GM18867 (cell line): ENCODE data around the gene CDRT15L2.
"Not testable (repeated sequence)": the region's sequence is repeated elsewhere in the genome, so short reads cannot be mapped to it uniquely, and the experiment has no call there.

Source experiments
- ATAC-seq: cut with Tn5 transposase; IDR thresholded peaks from one replicate; pipeline ENCODE4 v1.9.1; 2021; ENCODE audit warnings: mild to moderate bottlenecking, moderate library complexity; ENCODE audit not compliant: unreplicated experiment

CDRT15L2 gene

DNA sequence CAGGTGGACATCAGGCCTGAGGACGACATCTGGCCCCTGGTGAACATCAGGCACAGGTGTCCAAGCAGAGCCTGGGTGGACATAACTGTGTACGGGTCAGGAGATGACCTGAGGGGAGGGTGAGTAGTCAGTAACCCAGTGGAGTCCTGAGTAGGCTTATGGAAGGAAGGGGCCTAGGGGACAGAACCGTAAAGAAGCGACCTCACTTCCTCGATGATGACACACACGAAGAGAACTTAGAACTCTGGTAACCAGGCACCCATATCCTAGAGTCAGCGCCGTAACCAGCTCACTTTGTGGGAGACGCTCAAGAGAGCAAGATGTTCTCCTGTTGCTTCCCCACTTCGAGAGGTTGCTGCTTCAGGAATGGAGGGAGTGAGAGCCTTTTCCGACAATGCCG, at the start of gene CDRT15L2:
Gene CDRT15L2 (plus strand): TSS at position 301 of the 400 bp plus-strand sequence. CDS start 20 bp downstream, at position 321.
- not testable (repeated sequence) for ATAC-seq

DNA sequence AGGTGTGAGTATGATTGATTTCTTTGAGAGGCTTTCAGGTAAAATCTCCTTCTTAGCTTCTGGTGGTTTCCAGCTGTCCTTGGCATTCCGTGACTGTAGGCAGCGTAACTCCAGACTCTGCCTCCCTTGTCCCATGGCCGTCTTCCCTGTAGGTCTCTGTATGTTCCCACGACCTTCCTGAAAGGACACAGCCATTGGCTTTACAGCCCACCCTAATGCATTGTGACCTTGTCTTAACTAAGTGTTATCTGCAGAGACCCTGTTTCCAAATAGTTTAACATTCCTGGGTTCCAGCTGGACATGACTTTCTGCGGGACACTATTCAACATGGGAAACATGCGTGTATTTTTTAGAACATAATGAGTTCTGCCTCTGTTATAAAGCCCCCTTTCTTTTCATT, 49.4 kb upstream of the CDRT15L2 start:
- ATAC-seq: not testable (repeated sequence)

DNA sequence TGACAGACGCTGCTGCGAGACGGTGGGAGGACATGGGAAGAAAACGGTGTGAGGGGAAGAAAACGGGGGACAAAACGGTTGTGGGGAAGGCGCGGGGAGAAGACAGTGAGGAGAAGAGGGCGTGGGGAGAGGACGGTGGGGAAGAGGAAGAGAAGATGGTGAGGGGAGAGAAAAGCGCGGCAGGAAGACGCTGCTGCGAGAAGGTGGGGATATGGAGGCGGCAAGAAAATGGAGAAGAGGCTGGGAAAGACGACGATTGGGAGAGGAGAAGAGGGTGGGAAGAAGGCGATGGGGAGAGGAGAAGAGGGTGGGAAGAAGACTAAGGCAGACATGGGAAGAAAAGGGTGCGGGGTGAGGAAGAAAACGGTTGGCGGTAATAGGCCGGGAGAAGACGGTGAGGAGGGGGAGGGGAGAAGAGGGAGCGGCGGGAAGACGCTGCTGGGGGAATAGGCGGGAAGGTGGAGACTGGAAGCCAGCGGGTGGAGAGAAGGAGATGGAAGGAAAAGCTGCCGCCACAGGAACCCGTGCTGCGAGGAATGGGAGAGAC, 46.9 kb upstream of the CDRT15L2 start:
- ATAC-seq: not testable (repeated sequence)

DNA sequence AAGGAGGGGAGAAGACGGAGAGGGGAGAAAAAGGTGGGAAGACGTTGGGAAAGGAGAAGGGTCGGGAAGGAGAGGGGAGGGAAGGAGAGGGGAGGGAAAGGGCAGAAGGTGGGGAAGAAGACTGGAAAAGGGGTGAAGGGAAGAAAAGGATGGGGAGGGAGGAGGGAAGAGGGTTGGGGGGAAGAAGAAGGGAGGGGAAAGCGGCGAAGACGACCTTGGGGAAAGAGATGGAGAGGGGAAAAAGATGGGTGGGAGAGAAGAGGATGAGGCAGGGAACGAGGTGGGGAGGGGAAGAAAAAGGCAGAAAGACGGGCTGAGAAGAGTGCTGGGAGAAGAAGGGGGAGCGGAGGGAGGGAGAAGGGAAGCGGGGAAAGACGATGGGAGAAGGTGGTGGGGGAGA, 46.3 kb upstream of the CDRT15L2 start:
- not testable (repeated sequence) for ATAC-seq

DNA sequence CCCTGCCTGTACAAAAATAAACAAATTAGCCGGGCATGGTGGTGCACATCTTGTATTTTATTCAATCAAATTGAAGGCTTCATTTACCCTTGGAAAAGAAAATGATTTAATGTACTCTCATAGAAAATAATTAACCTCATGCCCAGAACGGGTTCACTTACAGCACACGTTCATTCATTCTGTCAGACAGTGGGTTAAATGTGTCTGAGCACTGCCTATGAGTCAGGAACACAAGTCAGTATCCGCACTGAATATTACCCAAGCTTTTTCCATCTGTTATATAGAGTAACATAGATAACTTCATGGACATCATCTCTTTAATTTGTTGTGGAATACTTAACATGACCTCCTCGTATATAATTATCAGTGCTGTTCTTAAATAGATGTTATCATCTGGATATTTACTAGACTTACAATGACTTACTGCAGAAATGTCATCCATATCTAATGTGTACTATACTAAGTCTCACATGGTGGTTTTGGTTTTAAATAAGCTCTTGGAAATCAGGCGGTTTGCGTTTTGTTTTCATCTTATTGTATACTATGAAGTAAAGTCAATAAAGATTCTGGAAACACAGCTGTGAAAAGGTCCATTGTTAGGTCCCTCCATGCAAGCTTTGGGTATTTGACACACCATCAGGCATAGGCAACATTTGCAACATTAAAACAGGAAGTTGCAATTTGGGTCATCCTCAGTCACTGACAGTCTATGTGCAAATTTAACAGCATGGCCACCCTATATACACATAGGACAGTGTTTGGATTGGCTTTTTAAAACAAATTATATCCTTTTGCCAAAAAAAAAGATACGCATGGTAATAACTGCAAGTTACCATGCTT, 44.6 kb upstream of the CDRT15L2 start:
- ATAC-seq: not testable (repeated sequence)

DNA sequence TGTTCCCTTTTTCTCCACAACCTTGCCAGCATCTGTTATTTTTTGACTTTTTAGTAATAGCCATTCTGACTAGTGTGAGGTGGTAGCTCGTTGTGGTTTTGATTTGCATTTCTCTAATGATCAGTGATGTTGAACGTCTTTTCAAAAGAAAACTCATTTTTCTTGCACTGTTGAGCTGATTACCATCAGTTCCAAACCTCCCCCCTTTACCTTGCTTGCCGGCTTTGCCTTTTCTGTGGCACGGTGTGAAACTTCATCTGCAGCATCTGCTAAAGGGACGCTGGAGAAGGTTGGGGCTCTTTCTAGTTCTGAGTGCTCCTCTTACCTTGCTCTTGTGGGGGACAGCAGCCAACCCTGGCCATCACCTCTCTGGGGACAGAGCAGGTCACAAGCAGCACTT, 39.1 kb upstream of the CDRT15L2 start:
- ATAC-seq: peak; percentile 98

DNA sequence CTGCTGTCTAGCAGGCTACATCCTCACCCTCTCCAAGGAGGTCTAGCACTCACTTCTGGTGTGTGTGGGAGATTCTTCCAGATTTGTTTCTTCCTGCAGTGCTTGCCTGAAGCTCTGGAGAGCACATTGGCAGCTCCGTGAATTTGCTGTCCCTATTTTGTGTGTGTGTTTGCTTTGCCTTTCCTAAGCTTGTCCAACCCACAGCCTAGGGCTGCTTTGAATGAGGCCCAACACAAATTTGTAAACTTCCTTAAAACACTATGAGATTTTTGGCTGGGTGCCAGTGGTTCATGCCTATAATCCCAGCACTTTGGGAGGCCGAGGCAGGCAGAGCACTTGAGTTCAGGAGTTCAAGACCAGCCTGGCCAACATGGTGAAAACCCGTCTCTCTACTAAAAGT, 38.7 kb upstream of the CDRT15L2 start:
- peak; percentile 16 for ATAC-seq

DNA sequence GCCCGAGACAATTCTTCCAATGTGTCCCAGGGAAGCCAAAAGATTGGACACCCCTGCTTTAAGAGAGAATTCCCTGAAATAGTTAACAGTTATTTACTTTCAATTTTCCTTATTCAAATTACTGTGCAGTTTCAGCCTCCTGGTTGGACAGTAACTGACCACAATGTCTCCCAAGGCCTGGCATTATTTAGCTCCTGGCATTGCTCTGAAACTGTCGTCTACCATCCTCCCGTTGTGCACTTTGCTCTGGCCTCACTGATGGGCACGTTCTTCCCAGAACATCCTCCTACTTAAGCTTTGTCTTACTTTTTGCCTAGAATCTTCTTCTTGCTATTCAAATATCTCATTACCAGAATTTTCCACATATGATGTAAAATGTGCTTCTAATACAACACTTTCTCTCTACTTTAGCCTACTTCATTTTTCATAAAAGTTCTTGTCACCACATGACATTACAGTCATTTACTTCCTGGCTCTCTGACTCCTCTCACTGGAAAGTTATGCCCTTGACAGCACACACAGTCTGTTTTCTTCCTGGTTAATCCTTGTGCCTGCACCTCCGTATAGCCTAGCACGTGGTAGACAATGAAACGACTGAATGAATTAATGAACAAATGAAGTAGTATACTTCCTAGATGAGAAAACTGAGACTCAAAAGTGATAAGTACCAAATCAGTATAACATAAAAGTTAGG, 37.5 kb upstream of the CDRT15L2 start:
- ATAC-seq: not testable (repeated sequence)

DNA sequence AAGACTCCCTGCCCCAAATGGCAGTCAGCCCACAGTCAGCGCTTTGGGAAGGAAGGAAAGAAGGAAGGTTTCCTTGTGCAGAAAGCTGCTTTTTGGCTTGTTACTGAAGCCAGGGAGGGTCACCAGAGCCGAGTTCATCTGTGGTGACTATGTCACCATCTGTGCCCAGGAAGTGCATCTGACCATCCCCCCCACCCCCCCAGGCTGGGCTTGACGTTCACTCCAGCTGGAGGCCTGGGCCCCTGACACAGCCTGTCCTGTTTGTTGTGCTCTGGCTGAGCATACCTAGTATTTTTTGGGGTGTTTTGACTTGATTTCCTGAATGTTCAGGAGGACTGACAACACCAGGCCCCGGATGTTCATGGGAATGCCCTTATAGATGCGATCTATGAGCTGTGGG, 31.6 kb upstream of the CDRT15L2 start:
- not testable (repeated sequence) for ATAC-seq

DNA sequence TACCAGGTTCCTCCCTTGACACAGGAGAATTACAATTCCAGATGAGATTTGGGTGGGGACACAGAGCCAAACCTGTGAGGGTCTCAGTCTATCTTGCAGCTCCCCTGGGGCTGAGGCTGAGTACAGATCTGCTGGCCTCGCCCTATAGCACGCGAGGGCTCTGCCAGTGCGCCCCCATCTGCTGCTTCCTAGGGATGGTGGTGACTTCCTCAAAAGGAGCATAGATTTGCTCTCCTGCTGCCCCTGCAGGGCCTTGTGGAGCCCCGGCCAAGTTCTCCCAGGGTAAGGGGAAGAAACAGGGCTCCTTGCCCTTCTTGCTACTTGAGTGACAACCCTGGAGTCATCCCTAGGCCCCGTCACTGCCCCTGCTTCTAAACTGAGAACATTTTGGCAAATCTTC, 26.6 kb upstream of the CDRT15L2 start:
- ATAC-seq: not testable (repeated sequence)

DNA sequence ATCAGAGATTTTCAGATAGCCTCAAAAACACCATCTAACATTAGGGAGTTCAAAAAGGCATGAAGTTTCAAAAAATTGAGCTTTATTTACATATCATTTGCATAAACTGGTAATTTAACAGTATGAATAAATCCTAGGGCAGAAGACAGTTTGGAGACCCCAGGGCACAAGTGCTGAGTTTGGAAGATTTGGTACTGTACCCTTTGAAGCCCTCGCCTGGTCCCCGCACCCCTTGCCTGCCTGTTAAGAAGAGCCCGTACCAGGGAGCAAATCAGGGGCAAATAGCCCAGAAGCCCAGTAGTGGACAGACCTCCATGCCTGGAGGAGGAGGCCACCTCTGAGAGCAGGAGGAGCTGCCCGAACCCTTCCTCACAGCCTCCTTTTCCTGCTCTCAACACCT, 24.8 kb upstream of the CDRT15L2 start:
- not testable (repeated sequence) for ATAC-seq

DNA sequence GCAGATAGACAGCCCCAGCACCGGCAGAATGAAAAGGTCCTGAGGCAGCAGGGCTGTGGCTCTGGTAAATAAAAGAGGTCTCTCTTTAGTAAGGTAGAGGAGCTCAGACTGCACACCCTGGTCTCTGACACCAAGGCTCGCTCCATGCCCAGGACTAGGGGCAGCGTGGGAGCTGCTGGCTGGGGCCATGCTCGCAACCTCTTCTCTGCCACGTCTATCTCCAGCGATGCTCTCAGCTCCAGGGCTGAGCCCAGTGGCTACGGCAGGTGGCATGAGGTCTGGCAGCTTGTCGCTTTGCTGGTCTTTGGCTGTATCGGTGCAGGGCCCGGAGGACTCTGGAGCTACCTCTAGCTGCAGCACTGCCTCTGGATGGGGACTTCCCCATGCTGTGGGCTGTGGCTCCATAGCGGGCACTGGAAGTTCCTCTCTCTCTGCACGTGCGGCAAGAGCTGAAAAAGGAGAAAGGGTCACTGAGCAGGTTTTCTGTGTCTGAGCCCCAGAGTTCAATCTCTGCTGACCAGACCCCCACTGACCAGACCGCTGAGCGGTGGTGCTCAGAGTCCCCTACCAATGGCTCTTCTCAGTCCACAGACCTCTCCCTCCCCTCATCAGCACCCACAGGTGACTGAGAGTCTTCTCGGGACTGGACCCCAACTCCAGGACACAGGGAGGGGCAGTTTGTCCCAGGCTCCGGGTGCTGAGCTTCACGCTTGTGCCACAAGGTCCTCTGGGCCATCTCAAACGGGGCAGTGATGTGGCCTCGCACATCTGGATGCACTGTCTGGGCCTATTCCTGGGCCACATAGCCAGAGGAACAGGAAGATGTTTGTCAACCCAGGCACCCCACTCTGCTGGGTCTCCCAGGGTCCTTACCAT, 24.2 kb upstream of the CDRT15L2 start:
- ATAC-seq: not testable (repeated sequence)

DNA sequence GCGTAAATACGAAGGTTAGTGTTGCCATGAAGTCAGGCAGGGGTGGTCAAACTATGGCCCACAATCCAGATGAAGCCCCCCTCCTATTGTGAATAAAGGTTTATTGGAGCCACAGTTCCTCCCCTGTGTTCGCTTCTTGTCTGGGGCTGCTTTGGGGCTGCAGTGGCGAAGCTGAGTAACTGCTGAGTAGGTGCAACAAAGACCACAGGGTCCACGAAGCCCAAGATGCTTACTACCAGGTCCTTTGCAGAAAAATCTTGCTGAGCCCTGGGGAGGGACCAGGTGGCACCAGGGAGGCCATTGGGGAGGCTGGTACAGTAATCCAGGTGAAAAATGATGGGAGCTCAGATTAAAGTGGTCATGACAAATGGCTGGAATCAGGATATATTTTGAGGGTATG, 21.4 kb upstream of the CDRT15L2 start:
- ATAC-seq: not testable (repeated sequence)

DNA sequence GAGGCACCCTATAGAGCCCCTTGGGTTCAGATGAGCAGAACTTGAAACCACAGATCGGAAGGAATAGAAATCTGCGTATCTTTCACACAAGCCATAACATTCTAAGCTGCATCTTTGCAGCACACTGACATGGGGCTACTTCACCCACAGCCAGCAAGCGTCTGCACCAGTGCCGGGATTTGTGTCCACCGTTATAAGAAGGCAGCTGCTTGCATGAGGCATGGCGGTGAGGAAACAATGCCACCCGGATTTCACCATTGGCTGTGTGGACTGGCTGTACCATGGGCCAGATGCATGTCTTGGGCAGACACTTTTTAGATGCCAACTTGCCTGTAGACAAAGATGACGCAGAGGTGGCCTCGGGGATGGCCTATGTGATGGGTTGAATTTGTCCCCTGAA, 20.5 kb upstream of the CDRT15L2 start:
- ATAC-seq: not testable (repeated sequence)

DNA sequence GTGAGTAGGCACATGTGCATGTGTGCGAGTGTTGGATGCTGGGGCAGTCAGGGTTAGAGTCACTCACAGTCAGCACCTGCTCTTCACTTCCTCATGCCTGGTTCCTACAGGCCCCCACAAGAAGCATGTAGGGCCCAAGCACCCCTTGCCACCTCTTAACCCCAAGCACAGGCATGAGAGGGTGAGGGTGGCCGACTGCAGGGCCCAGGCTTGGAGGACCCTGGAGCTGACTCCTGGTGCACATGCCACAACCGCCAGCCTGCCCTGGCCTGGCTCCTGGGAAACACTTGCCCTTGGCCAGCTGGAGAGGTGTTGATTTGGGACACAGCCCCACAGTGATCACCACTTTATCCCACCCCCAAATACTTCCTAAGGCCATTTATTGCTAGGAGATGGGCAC, 16.9 kb upstream of the CDRT15L2 start:
- no peak for ATAC-seq

DNA sequence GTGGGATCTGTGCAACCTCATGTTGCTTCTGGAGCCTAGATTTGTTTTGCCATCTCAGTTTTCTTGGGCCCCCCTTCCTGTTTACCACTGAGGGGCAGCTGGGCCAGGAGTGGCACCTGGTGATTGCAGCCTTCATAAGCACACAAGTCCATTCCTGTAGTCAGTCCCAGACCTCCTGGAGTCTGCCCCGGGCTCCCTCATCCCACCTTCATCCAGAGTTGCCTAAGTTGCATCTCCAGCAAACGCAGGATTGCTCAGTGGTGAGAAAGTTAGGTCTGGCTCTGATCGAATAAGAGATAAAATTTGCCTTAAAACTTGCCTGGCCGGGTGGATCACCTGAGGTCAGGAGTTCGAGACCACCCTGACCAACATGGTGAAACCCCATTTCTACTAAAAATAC, 14.3 kb upstream of the CDRT15L2 start:
- ATAC-seq: not testable (repeated sequence)

DNA sequence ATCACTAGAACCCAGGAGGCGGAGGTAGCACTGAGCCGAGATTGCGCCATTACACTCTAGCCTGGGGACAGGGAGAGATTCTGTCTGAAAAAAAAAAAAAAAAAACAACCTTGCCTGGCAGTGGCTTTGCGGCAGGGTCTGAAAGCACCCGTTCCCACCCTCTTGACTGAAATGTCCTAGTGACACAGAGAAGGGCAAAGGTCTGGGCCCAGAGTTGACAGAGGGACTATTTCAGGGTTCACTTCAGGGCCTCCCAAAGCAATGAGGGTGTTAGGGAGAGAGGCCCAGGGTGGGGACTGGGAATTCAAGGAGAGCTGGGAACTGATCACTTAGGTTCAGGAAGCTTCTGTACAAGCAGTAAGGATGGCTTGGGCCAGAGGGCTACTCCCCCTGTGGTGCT, 13.8 kb upstream of the CDRT15L2 start:
- ATAC-seq: no peak

DNA sequence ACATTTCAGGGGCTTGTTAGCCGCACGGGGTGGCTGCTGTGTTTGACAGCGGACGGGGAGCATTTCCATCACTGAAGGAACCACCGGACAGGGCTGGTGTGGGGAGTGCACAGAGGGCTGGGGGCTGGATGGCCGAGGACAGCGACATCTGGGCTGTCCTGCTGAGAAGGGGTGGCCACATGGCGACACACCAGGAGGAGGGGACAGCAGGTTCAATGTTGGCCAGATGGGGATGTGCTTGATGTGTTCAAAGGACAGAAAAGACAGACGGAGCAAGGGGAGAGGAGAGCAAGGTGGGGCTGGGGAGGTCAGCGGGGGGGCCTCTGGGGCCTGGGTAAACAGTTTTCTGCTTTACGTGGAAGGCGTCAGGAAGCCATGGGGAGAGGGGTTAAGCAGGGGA, 12.8 kb upstream of the CDRT15L2 start:
- not testable (repeated sequence) for ATAC-seq

DNA sequence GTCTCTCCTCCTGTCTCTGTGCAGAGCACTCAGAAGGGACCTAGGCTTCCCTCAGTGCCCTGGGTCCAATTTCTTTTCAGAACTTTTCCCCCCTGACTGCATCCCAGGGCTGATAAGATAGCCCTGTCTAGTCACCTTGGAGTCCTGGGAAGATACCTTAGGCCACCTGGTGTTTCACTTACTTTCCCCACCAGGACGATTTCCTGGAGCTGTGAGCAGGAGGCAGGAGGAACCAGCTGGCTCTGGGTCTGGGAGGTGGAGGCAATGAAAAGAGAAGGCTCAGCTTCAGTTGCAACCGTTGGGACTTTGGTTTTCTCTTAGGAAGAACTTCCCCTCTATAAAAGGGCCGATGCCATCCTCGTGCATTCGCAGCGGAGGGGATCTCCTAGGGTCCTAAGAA, 12.1 kb upstream of the CDRT15L2 start:
- not testable (repeated sequence) for ATAC-seq

DNA sequence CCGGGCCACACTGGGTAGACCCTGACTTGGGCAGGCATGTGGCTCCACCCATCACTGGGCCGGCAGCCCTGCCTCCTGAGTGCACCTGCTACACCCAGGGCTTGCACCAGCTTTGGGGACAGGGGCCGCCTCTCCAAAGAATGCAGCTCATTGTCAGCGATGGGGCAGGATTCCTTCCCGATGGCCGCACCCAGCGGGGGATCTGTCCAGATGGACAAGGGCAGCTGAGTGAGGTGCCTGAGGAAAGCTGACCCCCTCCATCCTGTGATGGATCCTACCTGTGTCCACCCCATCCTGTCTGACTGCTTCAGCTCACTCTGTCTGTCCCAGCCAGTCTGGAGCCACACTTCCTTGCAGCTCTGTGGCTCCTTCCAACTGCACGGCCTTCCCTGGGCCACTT, 10.9 kb upstream of the CDRT15L2 start:
- not testable (repeated sequence) for ATAC-seq

DNA sequence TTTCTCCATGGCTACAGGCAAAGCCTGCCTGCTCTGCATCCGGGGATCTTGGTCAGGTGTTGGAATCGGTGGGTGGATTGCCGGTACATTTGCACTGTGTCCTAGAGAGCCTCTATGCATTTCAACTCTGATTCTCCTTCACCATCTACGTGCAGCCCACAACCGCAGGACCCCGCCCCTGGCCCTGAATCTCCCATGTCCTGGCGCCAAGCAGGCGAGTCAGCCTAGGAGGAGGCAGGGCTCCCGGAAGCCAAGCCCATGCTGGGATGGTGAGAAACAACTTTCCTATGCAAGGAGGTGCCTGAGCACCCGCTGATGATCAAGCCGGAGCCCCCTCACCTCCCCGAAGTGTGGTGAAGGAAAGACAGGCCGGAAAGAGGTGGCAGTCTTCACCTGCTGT, 7.9 kb upstream of the CDRT15L2 start:
- not testable (repeated sequence) for ATAC-seq
